Germinal center (tissue), 1 donor: ENCODE measurements around the gene S100A12.

Source experiments
- DNase-seq: peaks from one replicate; pipeline ENCODE4 v3.0.0; 2012; ENCODE audit warnings: mixed read lengths, low spot score

The S100A12 gene

GRCh38 chr1:153368495-153368894 lies 6.9 kb downstream of the S100A12 start:
- no peak for DNase-seq

GRCh38 chr1:153367090-153367489 lies 8.3 kb downstream of the S100A12 start:
- DNase-seq = no peak

- no peak for DNase-seq
Measured at GRCh38 chr1:153366261-153366660, 9.2 kb downstream of the S100A12 start.

GRCh38 chr1:153365696-153366095 lies 9.7 kb downstream of the S100A12 start:
- DNase-seq = no peak

- no peak for DNase-seq
Measured at GRCh38 chr1:153364766-153365666, 10.4 kb downstream of the S100A12 start.

GRCh38 chr1:153364156-153364555 lies 11.3 kb downstream of the S100A12 start:
- no peak for DNase-seq

- DNase-seq = no peak
Measured at GRCh38 chr1:153363641-153364040, 11.8 kb downstream of the S100A12 start.

GRCh38 chr1:153362187-153362775 lies 13.1 kb downstream of the S100A12 start:
- DNase-seq = no peak

GRCh38 chr1:153361480-153362109 lies 13.8 kb downstream of the S100A12 start:
- no peak for DNase-seq

- DNase-seq = no peak
Measured at GRCh38 chr1:153360592-153361479, 14.6 kb downstream of the S100A12 start.

- DNase-seq = no peak
Measured at GRCh38 chr1:153360190-153360589, 15.2 kb downstream of the S100A12 start.

GRCh38 chr1:153359241-153359640 lies 16.2 kb downstream of the S100A12 start:
- DNase-seq = no peak

- no peak for DNase-seq
Measured at GRCh38 chr1:153358691-153358975, 16.8 kb downstream of the S100A12 start.

GRCh38 chr1:153357853-153358690 lies 17.3 kb downstream of the S100A12 start, which contains the start of gene S100A9:
S100A9 (plus strand) TSS chr1:153357854; CDS start chr1:153358284, 430 bp downstream.
- DNase-seq = no peak

GRCh38 chr1:153357076-153357852 lies 18.2 kb downstream of the S100A12 start:
- no peak for DNase-seq

- no peak for DNase-seq
Measured at GRCh38 chr1:153356392-153357075, 18.9 kb downstream of the S100A12 start.

GRCh38 chr1:153355445-153356071 lies 19.9 kb downstream of the S100A12 start:
- peak; percentile 34 for DNase-seq

- DNase-seq = no peak
Measured at GRCh38 chr1:153354515-153355193, 20.8 kb downstream of the S100A12 start.
